ENCODE data around the gene NADSYN1. TPM values are rescaled to one million over a fixed set of nuclear protein-coding genes. Genes with fewer than 3 reads are reported as not detected.

NADSYN1 gene
- total RNA-seq, 2 donors from 2014 or later, result 99.7 to 114 TPM

DNA sequence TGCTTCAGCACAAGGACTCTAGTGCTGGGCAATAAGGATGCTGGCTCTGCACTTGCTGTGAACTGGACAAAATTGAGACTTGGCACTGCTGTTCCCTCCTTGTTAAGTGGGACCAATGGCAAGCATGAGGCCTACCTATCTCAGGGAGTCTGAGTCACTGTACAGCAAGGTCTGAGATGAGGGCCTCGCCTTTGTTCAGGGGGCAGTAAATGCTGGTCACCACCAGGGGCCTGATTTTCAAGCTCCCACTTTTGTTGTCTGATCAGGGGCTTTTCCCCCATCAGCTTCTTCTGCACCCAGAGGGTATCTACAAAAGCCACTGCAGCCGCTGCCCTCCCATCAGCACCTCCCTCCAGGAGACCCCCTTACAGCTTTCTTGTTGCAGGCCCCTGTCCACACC lies 27.6 kb upstream of the NADSYN1 start:
- Mint-ChIP-seq H3K36me3 (ENCODE audit: low read depth) (no peaks in the 10 kb centered on the region), H3K27ac (peak overlapping the region; percentile 62), H3K4me3 (no peak overlapping the region), H3K4me1 (peaks cover 7% of the 10 kb centered on the region), H3K27me3 (no peaks in the 10 kb centered on the region)
- no peak for ATAC-seq
- DNase-seq, result no peak
- H3K9me3 ChIP-seq (ENCODE audit: control insufficient read depth, low read length, poor library complexity, severe bottlenecking), result no peaks in the 10 kb centered on the region

DNA sequence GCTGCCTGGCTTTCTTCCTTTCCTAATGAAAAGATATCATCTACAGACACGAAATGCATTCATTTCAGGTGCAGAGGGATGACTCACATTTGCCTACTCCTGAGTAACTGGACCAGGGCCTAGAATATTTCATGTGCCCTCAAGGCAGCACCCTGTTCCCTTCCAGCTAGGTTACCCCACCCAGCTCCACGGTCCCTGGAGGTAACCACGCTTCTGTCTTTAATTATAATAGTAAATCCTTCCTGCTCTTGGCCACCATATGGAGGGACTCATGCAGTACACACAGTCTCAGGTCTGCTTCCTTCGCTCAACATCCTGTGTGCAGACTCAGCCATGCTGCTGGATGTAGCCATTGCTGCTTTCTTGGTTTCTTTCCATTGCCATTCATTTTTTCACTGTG lies 27.1 kb upstream of the NADSYN1 start:
- no peak overlapping the region for H3K4me3 Mint-ChIP-seq
- H3K36me3 Mint-ChIP-seq (ENCODE audit: low read depth), result no peaks in the 10 kb centered on the region

DNA sequence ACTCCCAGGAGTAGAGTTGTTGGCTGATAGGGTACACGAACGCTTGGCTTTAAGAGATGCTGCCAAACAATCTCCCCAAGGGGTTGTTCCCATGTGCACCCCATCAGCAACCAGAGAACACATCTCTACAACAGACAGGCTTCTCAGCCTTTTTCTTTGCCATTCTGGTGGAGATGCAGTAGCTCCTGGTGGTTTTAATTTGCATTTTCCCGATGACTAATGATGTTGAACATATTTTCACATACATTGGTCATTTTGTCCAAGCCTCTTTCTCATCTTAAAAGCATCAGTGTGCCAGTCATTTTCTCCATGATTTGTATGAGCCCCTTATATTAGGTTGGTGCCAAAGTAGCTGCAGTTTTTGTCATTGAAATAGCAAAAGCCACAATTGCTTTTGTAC lies 26.6 kb upstream of the NADSYN1 start:
- ATAC-seq, result no peak
- H3K4me3 Mint-ChIP-seq, result no peak overlapping the region
- peaks cover 7% of the 10 kb centered on the region for H3K4me1 Mint-ChIP-seq
- H3K9me3 ChIP-seq (ENCODE audit: control insufficient read depth, low read length, poor library complexity, severe bottlenecking), result no peaks in the 10 kb centered on the region
- H3K27ac Mint-ChIP-seq, result no peak overlapping the region
- no peaks in the 10 kb centered on the region for H3K36me3 Mint-ChIP-seq (ENCODE audit: low read depth)
- no peak for DNase-seq
- no peaks in the 10 kb centered on the region for H3K27me3 Mint-ChIP-seq

More for the DNA sequence above, 27.1 kb upstream of the NADSYN1 start:
- H3K27ac Mint-ChIP-seq, result peak overlapping the region; percentile 62
- no peak for DNase-seq
- no peaks in the 10 kb centered on the region for H3K9me3 ChIP-seq (ENCODE audit: control insufficient read depth, low read length, poor library complexity, severe bottlenecking)
- H3K27me3 Mint-ChIP-seq, result no peaks in the 10 kb centered on the region
- ATAC-seq, result no peak
- H3K4me1 Mint-ChIP-seq, result peaks cover 7% of the 10 kb centered on the region

DNA sequence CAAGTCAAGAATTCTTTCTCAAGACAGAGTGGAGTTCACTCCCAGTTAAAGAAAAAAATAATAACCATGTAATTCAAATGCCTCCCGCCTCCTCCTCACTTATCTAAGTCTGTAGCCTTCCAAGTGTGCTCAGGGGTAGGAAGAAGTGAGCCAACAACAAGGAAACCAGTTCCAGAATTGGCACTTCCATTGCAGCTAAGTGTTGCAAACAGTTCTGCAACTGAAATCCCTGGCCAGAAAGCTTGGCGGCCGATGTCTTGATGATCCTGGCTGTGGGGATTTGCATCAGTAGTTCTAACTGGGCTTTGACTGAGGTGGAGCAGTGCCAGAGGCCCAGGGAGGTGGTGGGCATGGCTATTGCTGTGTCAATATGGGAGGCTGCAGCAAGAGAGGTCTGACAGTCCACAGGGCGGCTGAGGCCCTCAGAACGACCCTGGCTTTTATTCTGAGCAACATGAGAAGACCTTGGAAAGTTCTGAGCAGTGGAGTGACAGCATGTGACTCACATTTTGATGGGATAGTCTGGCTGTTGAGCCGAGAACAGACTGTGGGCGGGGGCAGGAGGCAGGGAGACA lies 24.1 kb upstream of the NADSYN1 start:
- H3K27me3 Mint-ChIP-seq, result no peaks in the 10 kb centered on the region
- peaks cover 3% of the 10 kb centered on the region for H3K4me1 Mint-ChIP-seq
- H3K9me3 ChIP-seq (ENCODE audit: control insufficient read depth, low read length, poor library complexity, severe bottlenecking), result no peaks in the 10 kb centered on the region
- DNase-seq, result no peak
- H3K27ac Mint-ChIP-seq, result no peak overlapping the region
- no peaks in the 10 kb centered on the region for H3K36me3 Mint-ChIP-seq (ENCODE audit: low read depth)
- no peak for ATAC-seq
- H3K4me3 Mint-ChIP-seq, result no peak overlapping the region

DNA sequence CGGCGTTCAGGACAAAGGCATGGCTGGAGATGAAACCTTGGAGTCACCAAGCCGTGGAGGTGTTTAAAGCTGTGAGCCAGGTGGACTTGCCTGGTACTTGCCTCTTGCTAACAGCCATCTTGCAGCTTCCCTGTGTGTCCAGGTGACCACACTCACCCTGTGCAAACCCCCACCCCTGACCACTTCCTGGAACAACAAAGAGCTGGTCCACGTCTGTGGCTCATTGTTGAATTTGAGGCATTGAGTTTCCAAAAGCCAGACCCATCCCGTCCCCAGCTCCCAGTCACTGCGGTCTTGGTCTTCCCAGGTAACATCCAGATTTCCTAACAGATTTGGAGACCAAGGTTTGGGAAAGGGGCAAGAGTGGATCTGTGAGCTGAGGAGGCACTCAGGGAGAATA lies 23.3 kb upstream of the NADSYN1 start:
- Mint-ChIP-seq H3K27ac (no peak overlapping the region), H3K36me3 (ENCODE audit: low read depth) (no peaks in the 10 kb centered on the region), H3K27me3 (no peaks in the 10 kb centered on the region), H3K4me1 (peaks cover 3% of the 10 kb centered on the region), H3K4me3 (no peak overlapping the region)
- ATAC-seq, result no peak
- no peaks in the 10 kb centered on the region for H3K9me3 ChIP-seq (ENCODE audit: control insufficient read depth, low read length, poor library complexity, severe bottlenecking)
- DNase-seq, result no peak

DNA sequence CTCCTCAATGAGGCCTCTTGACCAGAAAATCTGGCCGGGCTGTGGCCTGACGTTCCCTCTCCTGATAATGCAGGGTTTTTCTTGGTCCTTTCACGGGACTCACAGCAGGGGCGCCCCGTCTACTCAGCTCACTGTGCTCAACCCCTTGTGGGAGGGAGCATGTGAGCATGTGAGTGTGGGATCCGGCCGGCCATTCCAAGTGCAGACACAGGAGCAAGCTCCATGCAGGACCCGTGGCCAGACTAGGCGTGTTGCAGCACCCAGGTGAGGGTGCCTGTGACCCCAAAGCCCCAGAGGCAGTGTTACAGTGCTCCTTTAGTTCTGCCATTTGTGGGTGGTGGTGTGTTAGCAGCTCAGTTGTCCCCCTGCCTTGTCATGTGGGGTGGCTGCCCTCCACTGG lies 22.8 kb upstream of the NADSYN1 start:
- ATAC-seq, result no peak
- Mint-ChIP-seq H3K27me3 (no peaks in the 10 kb centered on the region), H3K4me3 (no peak overlapping the region), H3K36me3 (ENCODE audit: low read depth) (no peaks in the 10 kb centered on the region), H3K4me1 (peaks cover 3% of the 10 kb centered on the region), H3K27ac (no peak overlapping the region)
- no peak for DNase-seq
- no peaks in the 10 kb centered on the region for H3K9me3 ChIP-seq (ENCODE audit: control insufficient read depth, low read length, poor library complexity, severe bottlenecking)

DNA sequence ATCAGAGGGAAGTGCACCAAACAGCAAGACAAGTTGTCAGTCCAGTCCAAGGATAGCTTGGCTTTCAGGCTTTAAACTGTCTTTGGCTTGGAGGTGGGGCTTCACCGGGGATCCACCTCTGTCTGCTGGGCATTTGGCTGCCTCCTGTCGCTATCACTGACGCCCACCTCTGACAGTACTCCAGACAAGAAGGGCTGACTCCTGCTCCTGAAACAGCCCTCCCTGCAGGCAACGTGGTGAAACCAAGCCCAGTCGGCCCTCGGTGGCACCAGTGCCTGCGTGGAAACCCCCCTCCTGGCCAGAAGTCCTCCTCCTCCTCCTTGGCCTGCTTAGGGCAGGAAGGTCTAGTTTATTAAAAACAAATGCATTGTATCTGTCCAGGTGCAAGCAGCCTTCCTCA lies 21.7 kb upstream of the NADSYN1 start:
- ATAC-seq (no peak), DNase-seq (no peak)
- H3K9me3 ChIP-seq (ENCODE audit: control insufficient read depth, low read length, poor library complexity, severe bottlenecking), result no peaks in the 10 kb centered on the region
- Mint-ChIP-seq H3K27me3 (no peaks in the 10 kb centered on the region), H3K4me1 (peaks cover 3% of the 10 kb centered on the region), H3K27ac (no peak overlapping the region), H3K4me3 (no peak overlapping the region), H3K36me3 (ENCODE audit: low read depth) (no peaks in the 10 kb centered on the region)

DNA sequence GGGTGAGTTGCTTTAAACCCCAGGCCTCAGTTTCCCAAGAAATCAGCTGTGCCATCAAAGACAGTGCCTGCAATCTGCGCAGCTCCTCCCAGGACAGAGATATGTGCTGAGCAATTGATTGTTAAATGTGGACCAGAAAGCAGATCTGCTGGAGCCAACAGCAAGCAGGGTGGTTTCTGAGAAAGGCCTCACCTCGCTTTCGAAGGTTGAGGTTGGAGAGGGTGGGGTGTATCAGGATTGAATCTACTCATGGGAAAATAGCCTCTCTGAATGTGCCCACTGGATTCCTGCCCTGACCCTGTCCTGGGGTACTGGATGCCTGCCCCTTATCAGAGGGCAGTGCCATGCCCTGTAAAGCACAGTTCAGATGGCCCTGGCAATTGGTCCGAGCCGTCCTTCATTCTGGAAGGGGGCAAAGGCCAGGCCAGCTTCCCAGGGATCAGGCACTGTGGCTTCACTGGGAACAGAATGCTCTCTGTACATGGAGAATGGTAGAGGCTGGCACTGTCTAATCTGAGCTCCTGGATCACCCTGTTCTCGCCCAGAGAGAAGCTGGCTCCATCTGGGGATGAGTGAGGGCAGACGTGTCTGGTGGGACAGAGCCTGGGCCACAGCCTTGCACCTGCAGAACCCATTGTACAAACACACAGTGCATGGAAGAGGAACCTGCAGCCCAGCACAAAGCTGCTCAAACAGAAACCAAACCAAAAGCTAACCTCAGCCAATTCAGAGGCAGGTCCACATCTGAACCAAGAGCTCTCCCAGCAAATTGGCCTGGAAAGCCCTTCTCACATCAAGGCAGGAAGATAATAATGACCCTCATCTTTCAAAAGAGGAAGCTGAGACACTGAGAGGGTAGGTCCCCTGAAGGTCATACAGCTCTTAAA lies 20.0 kb upstream of the NADSYN1 start:
- no peak for ATAC-seq
- H3K27me3 Mint-ChIP-seq, result no peaks in the 10 kb centered on the region
- H3K27ac Mint-ChIP-seq, result no peak overlapping the region
- DNase-seq, result no peak
- H3K4me3 Mint-ChIP-seq, result no peak overlapping the region
- H3K4me1 Mint-ChIP-seq, result peaks cover 3% of the 10 kb centered on the region
- no peaks in the 10 kb centered on the region for H3K36me3 Mint-ChIP-seq (ENCODE audit: low read depth)
- H3K9me3 ChIP-seq (ENCODE audit: control insufficient read depth, low read length, poor library complexity, severe bottlenecking), result no peaks in the 10 kb centered on the region

DNA sequence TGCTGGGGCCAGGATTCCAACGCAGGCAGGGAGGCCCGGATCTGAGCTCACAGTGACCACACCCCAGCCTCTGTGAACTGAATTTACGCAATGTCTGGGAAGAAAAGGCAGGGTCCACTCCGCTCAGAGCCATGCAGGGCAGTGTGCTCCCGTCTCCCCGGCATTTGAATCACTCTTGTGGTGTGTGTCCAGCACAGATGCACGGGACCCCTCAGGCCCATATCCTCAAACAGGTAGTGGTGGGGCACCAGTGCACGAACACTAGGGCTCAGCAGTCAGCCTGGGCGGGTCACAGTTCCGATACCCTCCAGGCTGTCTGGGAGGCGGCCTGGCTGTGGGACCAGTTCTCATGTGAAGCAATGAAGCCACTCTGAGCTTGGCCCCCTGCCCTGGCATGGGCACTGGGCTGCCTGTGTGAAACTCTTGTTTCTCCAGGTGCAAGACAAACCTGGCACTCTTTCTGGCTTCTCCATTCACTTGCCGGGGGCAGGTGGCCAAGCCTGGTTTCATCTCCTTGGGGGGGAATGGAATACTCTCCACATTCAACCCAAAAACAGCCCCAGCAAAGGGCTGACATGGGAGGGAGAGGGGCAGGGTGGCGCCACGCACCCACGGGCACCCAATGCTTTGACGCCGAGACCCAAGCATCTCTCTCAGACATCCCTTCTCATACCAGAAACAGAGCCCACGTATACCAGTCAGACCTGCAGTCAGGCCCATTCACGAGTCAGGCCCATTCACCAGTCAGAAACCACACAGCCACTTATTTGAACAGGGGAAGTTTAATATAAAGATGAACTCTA lies 19.2 kb upstream of the NADSYN1 start:
- ATAC-seq (no peak), DNase-seq (no peak)
- no peaks in the 10 kb centered on the region for H3K9me3 ChIP-seq (ENCODE audit: control insufficient read depth, low read length, poor library complexity, severe bottlenecking)
- no peak overlapping the region for H3K4me3 Mint-ChIP-seq
- H3K36me3 Mint-ChIP-seq (ENCODE audit: low read depth), result no peaks in the 10 kb centered on the region
- H3K27me3 Mint-ChIP-seq, result no peaks in the 10 kb centered on the region
- no peak overlapping the region for H3K27ac Mint-ChIP-seq
- peaks cover 3% of the 10 kb centered on the region for H3K4me1 Mint-ChIP-seq

DNA sequence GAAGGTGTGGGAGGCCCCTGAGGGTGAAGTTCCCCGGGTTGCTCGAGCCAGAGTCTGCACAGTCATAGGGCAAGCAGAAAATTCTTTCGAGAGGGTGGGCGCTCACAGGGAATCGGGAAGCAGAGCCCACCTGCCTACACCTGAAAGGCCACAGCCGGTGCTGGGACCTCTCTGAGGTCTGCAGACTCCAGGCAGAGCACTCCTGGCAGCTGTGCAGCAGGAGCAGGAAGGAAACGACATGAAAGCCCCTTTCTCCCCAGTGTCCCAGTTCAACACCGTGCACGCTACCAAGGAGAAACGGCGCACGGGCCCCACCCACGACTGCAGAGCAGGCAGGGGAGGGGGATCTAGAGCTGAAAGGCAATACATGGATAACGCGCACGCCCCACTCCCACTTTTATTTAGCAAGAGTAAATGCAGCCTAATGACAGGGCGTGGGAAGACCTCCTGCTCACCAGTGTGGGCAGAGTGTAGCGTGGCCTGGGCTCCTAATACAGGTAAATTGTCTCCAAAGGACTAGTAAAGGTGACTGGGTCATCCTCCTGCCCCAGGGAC lies 18.4 kb upstream of the NADSYN1 start:
- no peaks in the 10 kb centered on the region for H3K36me3 Mint-ChIP-seq (ENCODE audit: low read depth)
- H3K27ac Mint-ChIP-seq, result no peak overlapping the region
- no peak overlapping the region for H3K4me3 Mint-ChIP-seq
- no peaks in the 10 kb centered on the region for H3K4me1 Mint-ChIP-seq
- ATAC-seq (no peak), DNase-seq (no peak)
- no peaks in the 10 kb centered on the region for H3K9me3 ChIP-seq (ENCODE audit: control insufficient read depth, low read length, poor library complexity, severe bottlenecking)
- H3K27me3 Mint-ChIP-seq, result no peaks in the 10 kb centered on the region

DNA sequence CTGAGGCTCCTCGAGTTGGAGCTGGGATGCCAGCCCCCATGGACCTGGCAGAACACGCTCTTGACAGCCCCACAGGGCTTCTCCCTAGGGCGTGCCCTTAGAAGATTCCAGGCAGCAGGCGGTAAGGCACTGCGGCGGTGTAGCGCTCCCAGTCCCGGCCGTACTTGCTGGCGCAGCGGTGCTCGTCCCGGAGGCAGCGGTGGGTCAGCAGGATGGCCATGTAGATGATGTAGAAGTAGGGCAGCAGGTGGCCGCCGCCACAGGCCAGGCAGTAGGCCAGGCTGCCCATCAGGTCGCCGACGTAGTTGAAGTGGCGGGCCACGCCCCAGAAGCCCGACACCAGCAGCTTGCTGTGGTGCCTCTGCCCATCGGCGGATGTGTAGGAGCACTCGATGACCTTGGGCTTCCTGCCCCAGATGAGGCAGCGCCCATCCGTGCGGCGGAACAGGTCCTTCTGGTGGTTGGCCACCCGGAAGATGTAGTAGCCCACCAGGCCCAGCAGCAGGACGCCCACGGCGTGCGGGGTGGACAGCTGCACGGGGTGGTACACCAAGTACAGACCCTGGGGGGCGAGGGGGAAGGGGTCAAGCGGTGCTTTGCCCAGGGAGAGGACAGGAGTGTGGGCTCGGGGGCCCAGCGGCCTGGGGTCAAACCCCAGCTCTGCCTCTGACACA lies 17.6 kb upstream of the NADSYN1 start:
- no peaks in the 10 kb centered on the region for H3K9me3 ChIP-seq (ENCODE audit: control insufficient read depth, low read length, poor library complexity, severe bottlenecking)
- Mint-ChIP-seq H3K27ac (no peak overlapping the region), H3K4me1 (no peaks in the 10 kb centered on the region), H3K27me3 (no peaks in the 10 kb centered on the region), H3K36me3 (ENCODE audit: low read depth) (peaks cover 2% of the 10 kb centered on the region), H3K4me3 (no peak overlapping the region)
- DNase-seq, result no peak
- ATAC-seq, result no peak

DNA sequence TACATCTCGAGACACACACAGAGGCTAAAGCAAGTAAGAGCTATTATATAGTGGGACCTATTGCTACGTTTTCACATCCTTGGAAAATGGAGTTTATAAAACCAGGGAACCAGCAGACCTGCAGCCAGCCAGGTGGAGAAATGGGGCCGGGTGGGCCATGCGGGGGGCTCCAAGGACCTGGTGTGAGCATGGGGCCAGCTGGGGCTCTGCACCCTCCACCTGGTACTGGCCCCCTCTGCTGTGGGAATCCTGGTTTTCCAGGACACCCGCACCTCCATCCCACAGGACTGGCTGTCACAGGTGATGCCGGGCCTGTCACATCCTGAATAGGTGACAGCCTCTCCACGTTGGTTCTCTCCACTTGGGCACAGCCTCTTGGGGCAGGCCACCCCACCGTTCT lies 16.1 kb upstream of the NADSYN1 start:
- ATAC-seq (no peak), DNase-seq (no peak)
- no peak overlapping the region for H3K4me3 Mint-ChIP-seq
- H3K36me3 Mint-ChIP-seq (ENCODE audit: low read depth), result peaks cover 5% of the 10 kb centered on the region
- H3K27ac Mint-ChIP-seq, result no peak overlapping the region
- H3K9me3 ChIP-seq (ENCODE audit: control insufficient read depth, low read length, poor library complexity, severe bottlenecking), result no peaks in the 10 kb centered on the region
- no peaks in the 10 kb centered on the region for H3K4me1 Mint-ChIP-seq
- H3K27me3 Mint-ChIP-seq, result no peaks in the 10 kb centered on the region

DNA sequence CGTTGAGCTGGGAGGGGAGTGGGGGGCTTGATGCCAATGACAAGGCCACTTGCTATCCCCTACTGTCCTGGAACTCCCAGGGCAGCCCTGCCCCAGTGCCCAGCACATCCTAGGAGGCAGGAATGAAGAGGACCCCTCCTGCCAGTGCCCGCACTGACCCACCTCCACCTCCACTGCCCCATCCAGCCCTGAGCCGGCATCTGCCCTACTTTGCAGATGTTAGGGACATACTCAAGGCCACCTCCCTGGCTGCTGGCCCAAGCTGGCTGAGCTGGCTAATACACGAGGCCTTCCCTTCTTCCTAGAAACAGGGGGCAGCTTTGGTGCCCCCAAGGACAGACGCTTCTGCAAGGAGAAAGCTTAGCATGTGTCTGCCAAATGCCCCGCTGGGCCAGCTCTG lies 15.6 kb upstream of the NADSYN1 start:
- no peaks in the 10 kb centered on the region for H3K9me3 ChIP-seq (ENCODE audit: control insufficient read depth, low read length, poor library complexity, severe bottlenecking)
- Mint-ChIP-seq H3K36me3 (ENCODE audit: low read depth) (peaks cover 5% of the 10 kb centered on the region), H3K27me3 (no peaks in the 10 kb centered on the region)

More for the DNA sequence above, 15.6 kb upstream of the NADSYN1 start:
- DNase-seq, result no peak
- H3K4me3 Mint-ChIP-seq, result no peak overlapping the region
- no peak for ATAC-seq
- H3K4me1 Mint-ChIP-seq, result no peaks in the 10 kb centered on the region
- no peak overlapping the region for H3K27ac Mint-ChIP-seq

Measured in T-helper 17 cell (primary cell).